Ovary (tissue), 3 donors: Measurements from ENCODE around the gene ABI1.

Experiments used
- POLR2A ChIP-seq: fragments of 450-650 bp; IDR thresholded peaks from one replicate; pipeline ENCODE4 v1.6.1; 2017; ENCODE audit warnings: antibody characterized with exemption, mild to moderate bottlenecking, moderate library complexity
- TF ChIP-seq, protein P1 (sequence below), 3 donors: fragments of 450-650 bp in 2 of 3; fragments of 200-600 bp in 1 of 3; IDR thresholded peaks; one replicate each; pipeline versions ENCODE4 v1.5.1 to v1.8.0; 2016 to 2022; ENCODE audit warnings: antibody characterized with exemption in 3 of 3, mild to moderate bottlenecking in 1 of 3
- donor health status: DM: no; HTN: no; CAD: no.

GRCh38 chr10:26879744-26880143 is 19.0 kb upstream of the ABI1 start:
- TF ChIP-seq, protein P1, sequence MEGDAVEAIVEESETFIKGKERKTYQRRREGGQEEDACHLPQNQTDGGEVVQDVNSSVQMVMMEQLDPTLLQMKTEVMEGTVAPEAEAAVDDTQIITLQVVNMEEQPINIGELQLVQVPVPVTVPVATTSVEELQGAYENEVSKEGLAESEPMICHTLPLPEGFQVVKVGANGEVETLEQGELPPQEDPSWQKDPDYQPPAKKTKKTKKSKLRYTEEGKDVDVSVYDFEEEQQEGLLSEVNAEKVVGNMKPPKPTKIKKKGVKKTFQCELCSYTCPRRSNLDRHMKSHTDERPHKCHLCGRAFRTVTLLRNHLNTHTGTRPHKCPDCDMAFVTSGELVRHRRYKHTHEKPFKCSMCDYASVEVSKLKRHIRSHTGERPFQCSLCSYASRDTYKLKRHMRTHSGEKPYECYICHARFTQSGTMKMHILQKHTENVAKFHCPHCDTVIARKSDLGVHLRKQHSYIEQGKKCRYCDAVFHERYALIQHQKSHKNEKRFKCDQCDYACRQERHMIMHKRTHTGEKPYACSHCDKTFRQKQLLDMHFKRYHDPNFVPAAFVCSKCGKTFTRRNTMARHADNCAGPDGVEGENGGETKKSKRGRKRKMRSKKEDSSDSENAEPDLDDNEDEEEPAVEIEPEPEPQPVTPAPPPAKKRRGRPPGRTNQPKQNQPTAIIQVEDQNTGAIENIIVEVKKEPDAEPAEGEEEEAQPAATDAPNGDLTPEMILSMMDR (IDR thresholded peaks at IDR 0.05) = no peak
- no peak for TF ChIP-seq POLR2A
